ENCODE data around the gene ATP6V0B. TPM values are rescaled to one million over a fixed set of nuclear protein-coding genes. Genes with fewer than 3 reads are reported as not detected.

ATP6V0B gene
- polyA plus RNA-seq, 2 of the 4 experiments (the other 2 are of a cell fraction), result 97.0 to 101 TPM

GRCh38 chr1:43956234-43956633 is 18.5 kb upstream of the ATP6V0B start:
- Histone ChIP-seq H3K4me1 (no peaks in the 10 kb centered on the region; the same call in 2 of the 3 replicates), H3K4me2 (no peak overlapping the region), H3K9me3 (no peaks in the 10 kb centered on the region), H3K4me3 (no peak overlapping the region), H3K27ac (no peak overlapping the region)
- FAIRE-seq, result no peak
- TF ChIP-seq SMC3 (IDR thresholded peaks at IDR 0.05) (no peak), CBX2 (IDR thresholded peaks at IDR 0.05; ENCODE audit: borderline replicate concordance, low read depth) (no peak), MAZ (IDR thresholded peaks at IDR 0.05; ENCODE audit: borderline replicate concordance, low read depth, low read length) (no peak), CEBPB (IDR thresholded peaks at IDR 0.05) (no peak), EHF (CRISPR knock-in tag; IDR thresholded peaks at IDR 0.05) (no peak), POLR2A (IDR thresholded peaks at IDR 0.05; ENCODE audit: low read length) (no peak), NR3C1 (IDR thresholded peaks at IDR 0.05) (no peak)
- no peak for ATAC-seq
- WGBS (ENCODE audit: missing lambda C conversion rate), result 91% methylated on average over 7 of the region's 8 CpGs
- CTCF ChIA-PET, result interaction anchor here (0.6 to 2.0 kb wide), 4 partner anchors 11 to 193 kb away, joined by 3 to 8 read pairs (median 4); no protein-coding TSS in a partner anchor
- DNase-seq (ENCODE audit: low read depth in 1 of 2, low spot score in 1 of 2), result no peak
- POLR2A ChIA-PET, result no interaction called here

GRCh38 chr1:43957407-43958040 is 17.2 kb upstream of the ATP6V0B start:
- CTCF ChIA-PET, result interaction anchor here (1.7 to 1.8 kb wide), 2 partner anchors 8 to 23 kb away, joined by 5 to 6 read pairs; no protein-coding TSS in a partner anchor
- H3K4me1 ChIP-seq, result no peaks in the 10 kb centered on the region
- WGBS (ENCODE audit: missing lambda C conversion rate), result 91% methylated on average over 5 of the region's 7 CpGs
- H3K27ac ChIP-seq, result no peak overlapping the region
- POLR2A ChIA-PET, result no interaction called here
- H3K4me3 ChIP-seq, result no peak overlapping the region
- FAIRE-seq (no peak), DNase-seq (ENCODE audit: low read depth in 1 of 2, low spot score in 1 of 2) (no peak), ATAC-seq (no peak)
- H3K9me3 ChIP-seq, result no peaks in the 10 kb centered on the region
- no peak for TF ChIP-seq HDAC2 (IDR thresholded peaks at IDR 0.05)
- TF ChIP-seq TFCP2L1 (CRISPR knock-in tag; IDR thresholded peaks at IDR 0.05), result no peak
- TF ChIP-seq MAFK (IDR thresholded peaks at IDR 0.05; ENCODE audit: partially characterized antibody), result no peak
- no peak for TF ChIP-seq ELK1 (IDR thresholded peaks at IDR 0.05; ENCODE audit: low read depth, low read length)
- TF ChIP-seq REST (IDR thresholded peaks at IDR 0.05), result no peak
- no peak for TF ChIP-seq TP53 (CRISPR knock-in tag; IDR thresholded peaks at IDR 0.05)
- no peak for TF ChIP-seq CBX8 (IDR thresholded peaks at IDR 0.05)
- no peak for TF ChIP-seq CBX2 (IDR thresholded peaks at IDR 0.05; ENCODE audit: borderline replicate concordance, low read depth)
- TF ChIP-seq HMGXB4 (CRISPR knock-in tag; IDR thresholded peaks at IDR 0.05; ENCODE audit: borderline replicate concordance), result no peak
- no peak for TF ChIP-seq RNF2 (IDR thresholded peaks at IDR 0.05; ENCODE audit: borderline replicate concordance, low read depth)
- no peak for TF ChIP-seq EHMT2 (IDR thresholded peaks at IDR 0.05; ENCODE audit: low read depth)
- no peak overlapping the region for H3K4me2 ChIP-seq

Data from A549 (cell line).